ENCODE data around the gene ZC3H7B. TPM values are rescaled to one million over a fixed set of nuclear protein-coding genes. Genes with fewer than 3 reads are reported as not detected.
"Not testable (repeated sequence)": the region's sequence is repeated elsewhere in the genome, so short reads cannot be mapped to it uniquely, and the experiment has no call there.

ZC3H7B gene, protein sequence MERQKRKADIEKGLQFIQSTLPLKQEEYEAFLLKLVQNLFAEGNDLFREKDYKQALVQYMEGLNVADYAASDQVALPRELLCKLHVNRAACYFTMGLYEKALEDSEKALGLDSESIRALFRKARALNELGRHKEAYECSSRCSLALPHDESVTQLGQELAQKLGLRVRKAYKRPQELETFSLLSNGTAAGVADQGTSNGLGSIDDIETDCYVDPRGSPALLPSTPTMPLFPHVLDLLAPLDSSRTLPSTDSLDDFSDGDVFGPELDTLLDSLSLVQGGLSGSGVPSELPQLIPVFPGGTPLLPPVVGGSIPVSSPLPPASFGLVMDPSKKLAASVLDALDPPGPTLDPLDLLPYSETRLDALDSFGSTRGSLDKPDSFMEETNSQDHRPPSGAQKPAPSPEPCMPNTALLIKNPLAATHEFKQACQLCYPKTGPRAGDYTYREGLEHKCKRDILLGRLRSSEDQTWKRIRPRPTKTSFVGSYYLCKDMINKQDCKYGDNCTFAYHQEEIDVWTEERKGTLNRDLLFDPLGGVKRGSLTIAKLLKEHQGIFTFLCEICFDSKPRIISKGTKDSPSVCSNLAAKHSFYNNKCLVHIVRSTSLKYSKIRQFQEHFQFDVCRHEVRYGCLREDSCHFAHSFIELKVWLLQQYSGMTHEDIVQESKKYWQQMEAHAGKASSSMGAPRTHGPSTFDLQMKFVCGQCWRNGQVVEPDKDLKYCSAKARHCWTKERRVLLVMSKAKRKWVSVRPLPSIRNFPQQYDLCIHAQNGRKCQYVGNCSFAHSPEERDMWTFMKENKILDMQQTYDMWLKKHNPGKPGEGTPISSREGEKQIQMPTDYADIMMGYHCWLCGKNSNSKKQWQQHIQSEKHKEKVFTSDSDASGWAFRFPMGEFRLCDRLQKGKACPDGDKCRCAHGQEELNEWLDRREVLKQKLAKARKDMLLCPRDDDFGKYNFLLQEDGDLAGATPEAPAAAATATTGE
- total RNA-seq, result 51.3 TPM

DNA sequence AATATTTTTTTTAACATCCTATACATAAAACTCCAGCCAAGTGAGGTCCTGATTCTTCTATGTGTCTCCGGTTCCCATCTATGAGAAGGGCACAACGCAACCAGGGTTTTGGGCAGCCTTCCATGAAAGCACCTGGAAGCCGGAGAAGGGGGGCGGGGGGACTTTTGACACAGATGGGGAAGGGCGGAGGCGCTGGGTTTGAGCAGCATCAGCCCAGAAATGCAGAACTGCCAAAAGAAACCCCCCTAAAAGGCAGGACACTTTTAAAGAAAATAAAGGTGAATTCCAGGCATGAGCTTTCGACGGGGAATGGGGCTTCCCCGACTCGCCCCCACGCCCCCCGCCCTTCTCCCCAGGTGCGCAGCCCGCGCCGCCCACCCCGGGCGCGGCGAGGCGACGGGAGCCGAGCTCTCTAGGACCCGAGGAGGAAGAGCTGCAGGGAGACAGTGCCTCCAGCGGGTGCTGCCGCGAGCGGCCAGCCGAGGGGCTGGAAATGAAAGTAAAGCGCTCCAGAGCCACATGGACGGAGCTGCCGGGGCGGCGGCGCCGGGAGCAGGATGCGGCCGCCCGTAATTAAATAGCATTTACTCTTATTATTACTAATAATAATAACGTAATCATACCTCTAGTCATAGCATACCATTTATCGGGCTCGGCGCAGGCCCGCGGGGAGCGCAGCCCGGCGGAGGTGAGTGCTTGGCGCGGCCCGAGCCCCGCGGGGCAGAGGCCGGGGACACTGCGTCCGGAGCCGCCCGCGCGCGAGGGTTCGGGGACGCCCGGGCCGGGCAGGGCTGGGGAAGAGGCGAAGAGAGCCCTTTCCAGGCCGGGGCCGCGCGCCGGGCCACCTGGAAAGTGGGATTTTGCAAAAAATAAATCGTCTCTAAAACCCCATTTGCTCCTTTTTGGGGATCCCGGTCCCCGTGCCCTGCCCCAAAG lies at the start of gene ZC3H7B:
Gene ZC3H7B (plus strand): TSS at position 441 of the 936 bp plus-strand sequence. CDS start 19,136 bp downstream, outside the sequence.
- DNase-seq, result peak; percentile 73

GRCh38 chr22:41252365-41252764 lies 49.0 kb upstream of the ZC3H7B start:
- no peak for DNase-seq

- DNase-seq, result no peak
Observed at GRCh38 chr22:41254230-41254629, 47.1 kb upstream of the ZC3H7B start.

DNA sequence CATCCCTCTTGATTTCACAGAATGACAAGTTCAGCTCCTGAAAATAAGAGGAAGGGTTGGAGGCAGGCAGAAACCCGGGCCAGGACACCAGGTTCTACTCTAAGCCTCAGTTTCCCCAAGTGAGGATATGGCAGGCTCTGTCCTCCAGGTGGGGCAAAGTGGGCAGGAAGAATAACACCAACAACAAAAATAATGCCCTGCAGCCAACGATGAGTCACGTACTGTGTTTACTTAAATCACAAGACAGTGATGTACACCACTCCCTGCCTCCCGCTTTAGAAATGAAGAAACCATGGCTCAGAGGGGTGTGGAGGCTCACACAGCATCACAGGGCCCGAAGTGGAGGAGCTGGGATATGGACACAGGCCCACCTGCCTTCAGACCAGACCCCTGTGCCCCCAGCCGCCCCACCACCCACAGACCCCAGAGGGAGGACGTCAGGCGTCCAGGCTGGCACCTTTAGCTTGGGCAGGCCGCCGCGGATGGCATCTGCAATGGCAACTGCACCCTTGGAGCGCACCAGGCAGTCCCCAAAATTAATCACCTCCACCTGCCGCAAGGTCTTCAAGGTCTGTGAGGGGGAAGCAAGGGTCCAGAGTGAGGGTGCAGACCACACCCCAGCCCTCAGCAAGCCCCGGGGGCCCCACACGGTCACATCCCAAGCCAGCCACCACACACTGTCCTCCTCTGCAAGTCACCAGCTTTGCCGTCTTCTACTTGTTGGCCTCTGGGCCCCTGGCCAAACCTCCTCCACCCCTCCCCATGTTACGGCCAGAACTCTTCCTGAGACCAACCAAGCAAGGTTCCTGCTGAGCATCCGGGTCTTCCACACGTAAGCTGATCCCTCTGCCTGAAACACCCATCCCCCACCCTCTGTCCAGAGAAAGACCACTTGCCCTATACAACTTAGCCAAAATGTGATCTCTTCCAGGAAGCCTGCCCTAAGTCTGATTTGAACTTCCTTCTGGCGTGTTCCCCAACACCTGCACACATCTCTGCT lies 44.8 kb upstream of the ZC3H7B start:
- no peak for DNase-seq

- no peak for DNase-seq
Observed at GRCh38 chr22:41257696-41258095, 43.6 kb upstream of the ZC3H7B start.

DNA sequence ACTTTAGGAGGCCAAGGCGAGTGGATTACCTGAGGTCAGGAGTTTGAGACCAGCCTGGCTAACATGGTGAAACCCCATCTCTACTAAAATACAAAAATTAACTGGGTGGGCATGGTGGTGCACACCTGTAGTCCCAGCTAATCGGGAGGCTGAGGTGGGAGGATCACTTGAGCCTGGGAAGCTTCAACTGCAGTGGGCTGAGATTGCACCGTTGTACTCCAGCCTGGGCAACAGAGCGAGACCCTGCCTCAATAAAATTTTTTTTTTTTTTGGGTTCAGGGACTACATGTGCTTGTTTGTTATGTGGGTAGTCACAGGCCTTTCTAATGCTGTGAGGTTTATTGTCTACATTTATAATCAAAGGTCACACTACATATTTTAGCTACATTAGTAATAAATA lies 41.6 kb upstream of the ZC3H7B start:
- DNase-seq, result not testable (repeated sequence)

DNA sequence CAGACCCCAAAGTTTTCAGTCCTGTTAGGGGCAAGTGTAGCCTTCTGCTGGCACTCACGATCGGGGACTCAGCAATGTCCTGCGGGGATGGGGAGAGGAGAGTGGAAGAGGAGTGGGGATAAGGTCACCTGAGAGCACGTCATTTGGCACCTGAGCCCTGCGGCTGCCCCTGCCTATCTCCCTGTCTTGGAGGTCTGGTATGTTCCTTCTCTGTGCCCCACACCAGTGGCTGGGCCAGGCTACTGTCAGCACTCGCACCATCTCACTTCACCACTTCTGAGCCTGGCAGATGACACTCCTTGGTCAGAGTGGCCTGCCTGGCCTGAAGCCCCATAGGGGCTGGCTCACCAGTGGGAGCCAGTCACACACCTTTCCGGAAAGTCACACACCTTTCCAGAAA lies 40.5 kb upstream of the ZC3H7B start:
- no peak for DNase-seq

DNA sequence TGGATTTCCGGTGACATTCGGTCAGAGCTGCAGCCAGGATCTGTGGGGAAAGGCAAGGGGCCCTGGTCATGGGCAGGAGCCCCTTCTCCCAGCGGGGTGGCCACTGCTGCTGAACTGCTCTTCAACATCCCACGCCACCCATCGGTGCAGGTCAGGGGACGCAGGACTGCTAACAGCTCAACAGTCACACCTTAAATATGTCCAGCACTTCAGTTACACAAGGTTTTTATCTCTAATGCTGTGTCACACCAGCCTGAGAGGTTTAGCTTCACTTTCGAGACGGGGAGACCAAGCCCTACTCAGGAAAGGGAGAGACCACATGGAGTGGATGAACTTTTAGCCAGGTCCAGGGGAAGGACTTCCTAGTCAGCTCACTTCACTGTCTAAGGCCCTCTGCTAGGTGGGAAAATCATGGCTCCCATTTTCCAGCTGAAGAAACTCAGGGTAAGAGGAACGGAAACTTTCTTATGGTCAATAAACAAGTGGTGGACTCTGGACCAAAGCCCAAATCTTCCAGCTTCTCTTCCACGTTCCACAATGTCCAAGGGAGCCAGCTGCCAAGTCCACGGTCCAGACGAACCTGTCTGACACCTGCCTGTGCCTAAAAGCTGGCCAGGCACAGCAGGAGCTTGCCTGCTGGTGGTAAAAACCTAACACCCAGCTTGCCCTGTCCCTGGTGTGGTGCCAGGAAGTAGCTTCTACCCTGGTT lies 39.6 kb upstream of the ZC3H7B start:
- DNase-seq, result no peak

DNA sequence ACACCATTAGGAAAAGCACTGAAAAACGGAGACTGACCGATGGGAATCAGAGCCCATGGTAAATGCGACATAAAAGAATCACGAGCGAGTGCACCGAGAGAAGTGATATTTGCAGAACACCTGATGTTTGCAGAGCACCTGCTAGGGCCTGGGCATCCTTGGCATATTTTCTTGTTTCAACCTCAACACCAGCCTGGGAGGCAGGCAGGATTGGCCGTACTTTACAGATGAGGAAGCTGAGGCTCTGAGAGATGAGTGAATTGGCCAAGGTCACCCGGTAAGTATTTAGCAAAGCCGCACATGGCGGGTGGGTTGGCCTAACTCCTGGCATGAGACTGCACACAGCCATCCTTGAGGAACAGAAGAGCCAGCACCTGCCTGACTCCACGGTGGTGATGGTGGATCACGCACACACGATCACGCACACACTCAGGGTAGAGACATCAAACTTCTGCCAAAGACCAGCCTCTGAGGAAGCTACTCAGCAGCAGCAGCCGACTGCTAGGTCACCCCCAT lies 39.0 kb upstream of the ZC3H7B start:
- DNase-seq, result no peak

GRCh38 chr22:41263704-41264103 lies 37.6 kb upstream of the ZC3H7B start:
- DNase-seq, result no peak

DNA sequence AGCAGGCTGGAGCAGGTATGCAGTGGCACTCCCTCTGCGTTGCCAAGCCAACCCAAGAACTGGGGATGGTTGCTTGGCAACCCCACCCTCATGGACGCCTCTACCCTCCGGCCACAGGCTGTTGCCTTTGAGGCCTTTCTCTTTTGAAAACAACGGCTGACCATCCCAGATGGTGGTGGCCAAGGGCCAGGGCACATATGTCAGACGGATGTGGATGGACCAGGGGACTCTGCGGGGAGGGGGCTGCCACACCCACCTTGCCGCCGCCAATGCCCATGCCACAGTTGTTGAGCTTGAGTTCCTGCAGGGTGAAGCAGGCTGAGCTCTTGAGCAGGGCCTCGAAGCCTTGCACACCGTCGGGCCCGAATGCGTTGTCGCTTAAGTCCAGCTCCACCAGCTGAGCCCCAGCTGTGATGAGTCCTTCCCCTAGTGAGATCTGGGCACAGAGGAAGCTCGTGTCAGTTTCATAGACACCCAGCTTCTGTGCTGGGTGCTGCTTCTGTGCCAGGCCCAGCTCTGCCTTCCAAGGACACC lies 36.9 kb upstream of the ZC3H7B start:
- peak; percentile 81 for DNase-seq

- DNase-seq, result no peak
Observed at GRCh38 chr22:41267958-41268357, 33.4 kb upstream of the ZC3H7B start.

GRCh38 chr22:41271787-41272186 lies 29.5 kb upstream of the ZC3H7B start:
- DNase-seq, result no peak

- DNase-seq, result no peak
Observed at GRCh38 chr22:41273128-41273527, 28.2 kb upstream of the ZC3H7B start.

DNA sequence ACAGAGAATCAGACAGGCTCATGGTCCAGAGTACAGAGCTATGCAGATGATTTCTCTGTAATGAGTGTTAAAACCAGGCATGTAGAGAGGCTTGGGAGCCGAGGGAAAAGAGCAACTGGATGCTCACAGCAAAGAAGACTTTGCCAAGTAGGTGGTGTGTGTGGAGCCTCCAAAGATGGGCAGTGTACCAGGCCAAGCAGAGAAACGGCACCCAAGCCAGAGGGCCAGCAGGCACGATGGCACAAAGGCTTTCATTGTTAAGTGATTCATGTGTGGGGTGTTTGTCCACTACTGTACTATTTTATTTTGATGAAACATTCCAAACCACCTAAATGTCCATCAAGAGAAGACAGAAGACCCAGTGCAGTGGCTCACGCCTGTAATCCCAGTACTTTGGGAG lies 26.5 kb upstream of the ZC3H7B start:
- DNase-seq, result peak; percentile 33

DNA sequence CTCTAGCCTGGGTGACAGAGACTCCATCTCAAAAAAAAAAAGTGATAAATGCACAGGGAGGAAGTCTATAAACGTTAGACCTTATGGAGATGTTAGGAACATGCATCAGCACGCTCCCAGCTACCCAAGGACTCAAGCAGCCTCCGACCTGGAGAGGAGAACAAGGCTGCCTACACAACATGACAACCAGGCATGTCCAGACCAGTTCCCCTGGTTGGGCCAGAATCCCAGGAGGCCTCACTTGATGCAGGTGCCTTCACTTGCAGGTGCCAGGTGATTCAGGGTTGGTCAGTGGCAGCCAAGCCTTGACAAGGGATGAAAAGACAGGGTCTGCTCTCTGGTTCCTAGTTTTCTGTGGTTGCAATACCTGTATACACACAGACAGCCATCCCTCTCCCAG lies 21.3 kb upstream of the ZC3H7B start:
- DNase-seq, result no peak

GRCh38 chr22:41280854-41281253 lies 20.5 kb upstream of the ZC3H7B start:
- DNase-seq, result no peak

GRCh38 chr22:41284465-41284864 lies 16.9 kb upstream of the ZC3H7B start:
- no peak for DNase-seq

DNA sequence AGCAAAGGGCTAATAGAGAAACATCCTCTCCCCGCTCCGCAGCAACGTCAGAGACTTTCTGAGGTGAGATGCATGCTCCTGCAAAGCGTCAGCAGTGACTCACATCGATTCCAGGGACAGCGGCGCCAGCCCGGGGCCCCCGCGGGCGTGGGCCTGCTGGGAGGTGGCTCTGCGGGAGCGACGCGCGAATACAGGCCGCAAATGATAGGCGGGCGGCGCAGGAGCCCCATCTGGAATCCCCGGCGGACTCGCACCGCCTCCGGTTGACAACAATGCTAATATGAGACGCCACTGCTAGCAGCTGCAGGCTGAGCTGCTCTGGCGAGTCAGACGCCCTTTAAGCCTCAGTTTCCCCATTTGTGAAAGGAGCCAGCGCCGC lies 15.9 kb upstream of the ZC3H7B start:
- peak; percentile 53 for DNase-seq
